ENCODE measurements around the gene HSD17B2. TPM values are rescaled to one million over a fixed set of nuclear protein-coding genes. Genes with fewer than 3 reads are reported as not detected.

The HSD17B2 gene
- polyA plus RNA-seq, 3 donors = not detected

- Histone ChIP-seq H3K27me3 (ENCODE audit: control insufficient read depth in 2 of 2, insufficient read depth in 2 of 2, low read length in 2 of 2) (peaks cover 2 to 3% of the 10 kb centered on the region in 2 donors), H3K79me2 (ENCODE audit: insufficient read depth, low read length) (no peaks in the 10 kb centered on the region), H3K27ac (ENCODE audit: low read depth in 1 of 2, low read length in 2 of 2) (no peak overlapping the region), H3K4me3 (replicated peaks in 1 of 3; ENCODE audit: low read depth in 2 of 3, low read length in 3 of 3) (no peak overlapping the region), H4K20me1 (ENCODE audit: insufficient read depth, low read length) (no peaks in the 10 kb centered on the region), H3K4me2 (replicated peaks; ENCODE audit: extremely low read depth, low read length, poor library complexity, severe bottlenecking) (no peak overlapping the region), H3K9ac (ENCODE audit: insufficient read depth, low read length, poor library complexity, severe bottlenecking) (no peak overlapping the region), H3K9me3 (replicated peaks in 1 of 2; ENCODE audit: control insufficient read depth in 1 of 2, insufficient read depth in 1 of 2, low read length in 2 of 2) (no peaks in the 10 kb centered on the region), H3K4me1 (ENCODE audit: control insufficient read depth in 1 of 2, insufficient read depth in 2 of 2, low read length in 2 of 2) (no peaks in the 10 kb centered on the region), H3K36me3 (replicated peaks in 1 of 2; ENCODE audit: control insufficient read depth in 1 of 2, insufficient read depth in 2 of 2, low read length in 2 of 2) (no peaks in the 10 kb centered on the region), H2AFZ (ENCODE audit: insufficient read depth, low read depth, low read length, poor library complexity, severe bottlenecking) (no peak overlapping the region)
- Mint-ChIP-seq H3K9me3 (peaks cover 0 to 8% (median 1%) of the 10 kb centered on the region in 7 donors), H3K4me3 (no peak overlapping the region), H3K27ac (no peak overlapping the region), H3K27me3 (ENCODE audit: low read depth in 3 of 3) (peaks cover 1 to 8% (median 7%) of the 10 kb centered on the region in 3 donors), H3K36me3 (no peaks in the 10 kb centered on the region), H3K4me1 (no peaks in the 10 kb centered on the region)
- TF ChIP-seq CTCF (IDR thresholded peaks at IDR 0.05) = no peak
- no CpG with 5 or more reads among the region's 3 CpGs for WGBS (ENCODE audit: insufficient coverage)
- intact Hi-C loops (cut with micrococcal nuclease) = no loop called here
- no peak for DNase-seq
Observed at GRCh38 chr16:82096641-82097040, 61.6 kb downstream of the HSD17B2 start.

- no peaks in the 10 kb centered on the region for H3K4me1 Mint-ChIP-seq
- no peak overlapping the region for H3K4me3 ChIP-seq (replicated peaks in 1 of 3; ENCODE audit: low read depth in 2 of 3, low read length in 3 of 3)
- no peaks in the 10 kb centered on the region for H3K9me3 ChIP-seq (replicated peaks in 1 of 2; ENCODE audit: control insufficient read depth in 1 of 2, insufficient read depth in 1 of 2, low read length in 2 of 2)
- DNase-seq = no peak
- H3K27me3 ChIP-seq (ENCODE audit: control insufficient read depth in 2 of 2, insufficient read depth in 2 of 2, low read length in 2 of 2) = no peaks in the 10 kb centered on the region
- H3K9me3 Mint-ChIP-seq = peaks cover 0 to 3% (median 0%) of the 10 kb centered on the region in 7 donors
- no peak overlapping the region for H3K27ac ChIP-seq (ENCODE audit: low read depth in 1 of 2, low read length in 2 of 2)
- no peak overlapping the region for H2AFZ ChIP-seq (ENCODE audit: insufficient read depth, low read depth, low read length, poor library complexity, severe bottlenecking)
- H3K4me2 ChIP-seq (replicated peaks; ENCODE audit: extremely low read depth, low read length, poor library complexity, severe bottlenecking) = no peak overlapping the region
- H3K9ac ChIP-seq (ENCODE audit: insufficient read depth, low read length, poor library complexity, severe bottlenecking) = no peak overlapping the region
- no peaks in the 10 kb centered on the region for H3K36me3 Mint-ChIP-seq
- intact Hi-C loops (cut with micrococcal nuclease) = no loop called here
- no peak for TF ChIP-seq CTCF (IDR thresholded peaks at IDR 0.05)
- no peaks in the 10 kb centered on the region for H3K79me2 ChIP-seq (ENCODE audit: insufficient read depth, low read length)
- H3K27me3 Mint-ChIP-seq (ENCODE audit: low read depth in 3 of 3) = peaks cover 4 to 11% (median 6%) of the 10 kb centered on the region in 3 donors
- no peaks in the 10 kb centered on the region for H4K20me1 ChIP-seq (ENCODE audit: insufficient read depth, low read length)
- WGBS (ENCODE audit: insufficient coverage) = 92% methylated on average over 8 of the region's 8 CpGs
- no peaks in the 10 kb centered on the region for H3K36me3 ChIP-seq (replicated peaks in 1 of 2; ENCODE audit: control insufficient read depth in 1 of 2, insufficient read depth in 2 of 2, low read length in 2 of 2)
- no peak overlapping the region for H3K4me3 Mint-ChIP-seq
- H3K4me1 ChIP-seq (ENCODE audit: control insufficient read depth in 1 of 2, insufficient read depth in 2 of 2, low read length in 2 of 2) = no peaks in the 10 kb centered on the region
- H3K27ac Mint-ChIP-seq = no peak overlapping the region
Observed at GRCh38 chr16:82105107-82105506, 70.1 kb downstream of the HSD17B2 start.
